HG02981 (cell line): ENCODE results near the gene ZBED4.
A peak's percentile ranks its signal among the peaks of the same experiment; 100 is the strongest.
"Not testable (repeated sequence)": the region's sequence is repeated elsewhere in the genome, so short reads cannot be mapped to it uniquely, and the experiment has no call there.

Experiments
- ATAC-seq: cut with Tn5 transposase; IDR thresholded peaks from one replicate; pipeline ENCODE4 v1.9.1; 2021; ENCODE audit warnings: mild to moderate bottlenecking, moderate library complexity; ENCODE audit not compliant: unreplicated experiment

The ZBED4 gene

DNA sequence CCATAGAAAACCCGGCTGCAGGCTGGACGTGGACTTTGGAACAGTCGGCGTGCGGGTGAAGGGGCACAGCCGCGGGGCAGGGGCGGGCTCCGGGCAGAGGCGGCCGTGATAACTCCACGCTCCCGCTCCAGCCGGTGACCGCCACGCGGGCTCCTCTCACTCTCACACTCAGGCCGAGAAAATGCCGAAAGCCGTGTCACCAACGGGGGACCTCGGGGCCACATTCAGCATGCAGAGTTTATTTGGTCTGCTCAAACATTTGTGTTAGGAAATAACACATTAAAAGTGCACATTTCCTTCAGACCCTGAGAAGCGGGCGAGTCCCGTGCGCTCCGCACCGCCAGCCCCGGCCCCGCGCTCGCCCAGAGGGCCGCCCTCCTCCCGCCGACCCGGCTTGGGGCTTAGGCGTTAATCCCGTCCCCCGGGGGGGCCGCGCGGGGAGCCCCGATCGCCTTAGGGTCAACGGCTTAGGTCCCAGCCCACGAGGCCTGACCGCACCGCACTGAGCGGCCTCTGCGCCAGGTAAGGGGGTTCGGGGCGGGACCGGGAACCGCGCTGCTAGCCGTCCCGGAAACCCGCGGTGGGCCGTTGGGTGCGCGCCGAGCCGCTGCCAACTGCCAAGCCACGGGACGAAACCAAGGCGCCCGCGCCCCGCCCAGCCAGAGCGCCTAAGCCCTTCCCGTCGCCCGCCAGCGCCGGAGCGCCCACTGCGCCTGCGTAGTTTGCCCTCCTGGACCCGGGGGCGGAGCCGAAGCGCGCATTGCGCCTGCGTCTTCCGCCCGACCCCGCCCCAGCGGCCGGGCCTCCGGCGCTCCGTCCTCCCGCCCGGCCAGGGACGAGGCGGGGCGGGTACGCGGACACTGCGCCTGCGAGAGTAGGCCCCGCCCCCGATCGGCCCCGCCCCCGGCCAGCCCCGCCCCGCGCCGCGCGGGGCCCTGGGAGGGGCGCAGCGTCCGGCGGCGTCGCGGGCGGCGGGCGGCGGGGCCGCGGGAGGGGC lies at the start of gene ZBED4:
ZBED4 (plus strand) TSS at position 947 of the 997 bp plus-strand sequence. CDS start 29,819 bp downstream, outside the sequence.
- ATAC-seq: peak; percentile 68

DNA sequence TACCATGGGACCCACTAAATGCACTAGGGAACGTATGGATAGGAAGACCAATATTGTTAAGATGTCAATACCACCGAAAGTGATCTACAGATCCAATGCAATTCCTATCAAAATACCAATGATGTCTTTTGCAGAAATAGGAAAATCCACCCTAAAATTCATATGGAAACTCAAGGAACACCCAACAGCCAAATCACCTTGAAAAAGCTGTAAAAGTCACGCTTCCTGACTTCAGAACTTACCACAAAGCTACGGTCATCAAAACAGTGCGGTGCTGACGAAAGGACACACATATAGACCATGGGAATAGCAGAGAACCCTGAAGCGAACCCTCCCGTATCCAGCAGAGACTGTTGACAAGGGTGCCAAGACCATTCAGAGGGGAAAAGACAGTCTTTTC lies 46.5 kb upstream of the ZBED4 start:
- no peak for ATAC-seq

DNA sequence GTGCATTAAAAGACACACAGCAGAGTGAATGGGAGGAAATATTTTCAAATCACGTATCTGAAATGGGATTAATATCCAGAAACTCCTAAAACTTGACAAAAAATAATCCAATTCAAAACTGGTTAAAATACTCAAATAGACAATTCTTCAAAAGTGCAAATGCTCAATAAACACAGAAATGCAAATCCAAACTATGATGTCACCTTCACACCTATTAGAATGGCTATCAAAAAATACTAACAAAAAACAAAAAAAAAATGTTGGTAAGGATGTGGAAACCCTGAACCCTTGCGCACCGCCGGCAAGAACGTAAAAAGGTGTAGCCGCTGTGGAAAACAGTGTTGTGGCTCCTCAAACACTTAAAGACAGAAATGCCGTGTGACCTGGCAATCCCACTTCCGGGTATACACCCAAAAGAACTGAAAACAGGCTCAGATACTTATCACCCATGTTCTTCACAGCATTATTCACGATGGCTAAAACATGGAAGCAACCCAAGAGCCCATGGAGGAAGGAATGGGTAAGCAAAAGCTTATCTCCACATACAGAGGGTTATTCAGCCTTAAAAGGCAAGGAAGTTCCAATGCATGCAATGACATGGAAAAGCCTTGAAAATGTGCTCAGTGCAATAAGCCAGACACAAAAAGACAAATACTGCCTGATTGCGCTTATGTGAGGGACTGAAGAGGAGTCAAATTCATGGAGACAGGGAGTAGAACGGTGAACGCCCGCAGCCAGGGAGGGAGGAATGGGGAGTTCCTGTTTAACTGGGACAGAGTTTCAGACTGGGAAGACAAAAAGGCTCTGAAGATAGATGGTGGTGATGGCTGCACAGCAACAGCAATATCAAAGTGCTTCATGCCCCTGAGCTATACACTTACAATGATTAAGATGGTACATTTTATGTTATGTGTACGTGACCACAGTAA lies 45.6 kb upstream of the ZBED4 start:
- ATAC-seq: no peak

DNA sequence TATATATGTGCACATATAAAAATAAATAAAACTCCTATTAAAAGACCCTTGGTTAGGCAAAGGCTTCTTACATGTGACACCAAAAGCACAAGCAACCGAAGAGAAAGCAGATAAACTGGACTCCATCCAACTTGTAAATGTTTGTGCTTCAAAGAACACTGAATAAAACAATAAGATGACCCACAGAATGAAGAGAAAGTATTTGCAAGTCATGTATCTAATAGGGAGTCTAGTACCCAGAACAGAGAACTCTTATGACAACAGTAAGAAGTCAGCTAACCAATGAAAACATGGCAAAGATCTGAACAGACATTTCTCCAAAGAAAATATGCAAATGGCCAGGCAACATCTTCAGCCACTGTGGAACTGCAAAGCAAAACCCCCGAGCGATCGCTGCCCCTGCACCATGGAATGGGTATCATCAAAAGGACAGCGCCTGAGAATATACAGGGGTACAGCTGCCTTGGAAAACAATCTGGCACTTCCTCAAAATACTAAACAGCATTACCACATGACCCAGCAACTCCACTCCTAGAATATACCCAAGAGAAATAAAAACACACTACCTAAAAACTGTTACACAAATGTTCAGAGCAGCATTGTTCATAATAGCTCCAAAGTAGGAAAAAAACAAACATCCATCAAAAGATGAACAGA lies 43.2 kb upstream of the ZBED4 start:
- no peak for ATAC-seq

GRCh38 chr22:49811020-49811791 lies 42.4 kb upstream of the ZBED4 start:
- ATAC-seq: no peak

DNA sequence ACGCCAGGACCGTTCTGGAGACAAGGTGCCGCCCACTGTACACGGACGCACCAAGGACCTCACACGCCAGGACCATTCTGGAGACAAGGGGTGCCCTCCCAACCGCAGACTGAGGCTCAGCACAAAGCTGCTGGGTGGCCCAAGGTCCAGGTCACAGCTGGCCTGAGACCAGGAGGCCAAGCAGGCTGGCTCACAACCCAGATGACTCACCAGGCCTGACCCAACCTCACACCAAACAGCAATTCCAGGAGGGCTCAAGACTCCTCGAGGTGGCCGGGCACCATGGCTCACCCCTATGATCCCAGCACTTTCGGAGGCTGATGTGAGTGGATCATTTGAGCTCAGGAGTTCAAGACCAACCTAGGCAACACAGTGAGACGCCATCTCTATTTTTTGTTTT lies 40.8 kb upstream of the ZBED4 start:
- ATAC-seq: no peak

DNA sequence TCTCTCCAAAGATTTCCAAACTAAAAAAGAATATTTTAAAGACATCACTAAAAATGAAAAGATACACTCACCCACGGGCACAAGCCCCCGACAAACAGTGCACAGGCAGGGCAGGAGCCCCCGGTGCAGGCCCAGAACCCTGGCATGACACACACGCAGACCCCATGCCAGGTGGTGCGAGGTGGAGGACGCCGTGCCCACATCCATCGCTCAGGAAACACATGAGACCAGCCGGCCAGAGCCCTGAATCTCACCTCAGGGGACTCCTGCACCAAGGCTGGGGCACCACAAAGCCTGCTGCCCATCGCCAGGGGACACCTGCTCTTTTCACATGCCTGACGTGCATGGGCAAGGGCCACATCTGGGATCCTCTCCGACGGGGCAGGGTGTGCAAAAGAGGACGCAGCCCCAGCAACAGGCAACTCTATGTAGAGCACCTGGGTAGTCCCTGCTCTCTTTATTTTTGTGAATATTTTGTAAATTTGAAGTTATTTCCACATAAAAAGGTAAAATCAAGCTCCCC lies 39.4 kb upstream of the ZBED4 start:
- no peak for ATAC-seq

DNA sequence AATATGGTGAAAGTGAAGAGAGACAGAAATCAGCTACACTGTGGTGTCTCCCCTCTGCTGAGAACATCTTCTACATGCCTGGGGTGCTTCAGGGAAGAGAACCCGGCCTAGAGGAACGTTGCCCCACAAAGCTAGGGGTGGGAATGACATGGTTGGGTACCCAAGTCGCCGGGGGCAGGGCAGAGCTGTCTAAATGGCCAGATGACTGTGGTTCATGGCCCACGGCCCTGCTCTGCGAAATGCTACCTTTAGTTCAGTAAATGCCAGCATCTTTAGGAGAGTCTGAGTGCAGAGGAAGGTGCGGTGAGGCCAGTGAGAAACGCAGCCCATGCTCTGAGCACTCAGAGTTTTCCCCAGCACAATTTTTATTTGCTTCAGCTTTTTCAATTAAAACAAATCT lies 38.8 kb upstream of the ZBED4 start:
- ATAC-seq: no peak

DNA sequence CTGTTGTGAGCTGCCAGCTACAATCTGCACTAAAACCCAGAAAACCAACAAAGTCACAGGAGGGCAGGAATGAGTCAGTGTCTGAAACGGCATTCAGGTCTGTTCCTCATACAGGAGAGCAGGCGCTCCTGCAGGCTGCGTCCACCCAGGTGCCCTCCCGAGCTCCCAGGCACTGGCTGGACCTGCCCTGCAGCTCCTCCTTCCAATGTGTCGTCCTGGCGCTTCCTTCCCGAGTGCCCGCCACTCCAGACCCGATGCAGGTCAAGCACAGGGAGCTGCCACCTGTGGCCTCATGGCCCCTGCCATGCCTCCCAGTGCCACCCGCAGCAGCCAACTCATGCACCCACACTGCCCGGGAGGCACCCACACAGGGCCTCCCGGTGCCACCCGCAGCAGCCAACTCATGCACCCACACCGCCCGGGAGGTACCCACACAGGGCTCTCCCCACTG lies 38.0 kb upstream of the ZBED4 start:
- no peak for ATAC-seq

DNA sequence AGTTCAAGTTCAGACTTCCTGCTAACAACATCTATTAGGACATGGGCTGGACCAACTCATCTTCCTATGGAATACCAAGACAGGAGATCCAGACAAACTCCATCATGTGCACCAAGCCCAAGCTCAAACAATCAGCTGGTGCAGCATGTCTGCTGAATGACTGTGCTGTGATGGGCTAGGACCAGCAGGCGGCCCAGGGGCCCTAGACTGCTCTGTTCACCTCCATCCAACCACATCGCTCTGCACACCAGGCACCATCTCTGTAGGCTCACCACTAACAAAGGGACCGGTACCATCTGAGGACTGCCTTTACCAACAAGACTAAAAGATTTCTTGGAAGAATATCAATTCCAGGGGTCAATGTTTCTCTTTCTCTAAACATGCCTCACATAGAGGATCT lies 36.3 kb upstream of the ZBED4 start:
- ATAC-seq: no peak

- ATAC-seq: no peak
These were observed 32.7 kb upstream of the ZBED4 start for GRCh38 chr22:49820984-49821383.

DNA sequence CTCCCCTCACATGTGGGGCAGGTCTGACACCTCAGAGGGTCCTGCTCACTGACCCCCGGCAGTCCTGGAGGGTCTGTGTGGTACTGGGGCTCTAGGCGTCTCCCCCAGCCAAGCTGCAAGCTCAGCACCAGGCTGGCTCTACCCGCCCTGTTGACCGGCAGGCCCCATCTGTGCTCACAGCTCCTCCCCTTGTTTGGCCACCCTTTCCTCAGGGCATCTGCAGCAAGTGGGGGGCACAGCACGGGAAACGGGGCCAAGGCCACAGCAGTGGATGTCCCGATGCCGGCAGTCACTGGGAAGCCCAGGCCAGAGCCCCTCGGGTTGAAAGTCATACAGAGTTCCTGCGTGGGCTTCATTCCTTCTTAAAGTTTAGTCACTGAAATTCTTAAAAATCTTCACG lies 31.9 kb upstream of the ZBED4 start:
- ATAC-seq: not testable (repeated sequence)

GRCh38 chr22:49823289-49824045 lies 30.2 kb upstream of the ZBED4 start:
- no peak for ATAC-seq

DNA sequence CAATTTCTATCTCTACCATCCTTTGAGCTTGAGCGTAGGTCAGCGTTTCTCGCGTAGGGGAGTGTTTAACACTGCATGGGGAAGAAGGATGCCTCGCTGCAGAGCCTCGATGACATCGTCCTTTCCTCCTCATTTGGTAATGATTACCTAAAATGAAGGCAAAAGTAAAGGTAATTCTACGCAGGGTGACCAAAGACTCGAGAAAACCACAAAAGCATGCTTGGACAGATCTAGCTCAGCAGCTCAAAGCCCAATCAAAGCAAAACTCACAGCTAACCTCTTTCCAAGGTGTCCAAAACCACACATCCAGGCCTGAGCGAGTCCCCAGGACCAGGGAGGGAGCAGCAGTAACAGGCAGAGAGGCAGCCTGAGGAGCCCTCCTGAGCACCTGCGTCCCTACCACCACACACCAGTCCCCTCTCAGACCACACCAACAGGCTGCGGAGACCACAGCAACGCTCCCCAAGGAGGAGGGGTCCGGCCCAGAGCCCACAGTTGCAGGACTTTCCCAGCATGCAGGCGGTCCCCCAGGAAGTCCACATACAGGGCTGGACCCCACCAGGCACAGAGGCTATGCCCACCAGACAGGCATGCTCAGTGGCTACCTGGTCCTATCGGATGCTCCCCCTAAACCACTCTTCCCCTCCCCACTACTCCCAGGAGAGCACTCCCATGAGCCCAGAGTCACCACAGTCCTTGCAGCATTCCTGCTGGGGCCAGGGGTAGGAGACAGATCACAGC lies 29.3 kb upstream of the ZBED4 start:
- no peak for ATAC-seq

- ATAC-seq: no peak
These were observed 28.7 kb upstream of the ZBED4 start for GRCh38 chr22:49824936-49825335.

- no peak for ATAC-seq
These were observed 28.2 kb upstream of the ZBED4 start for GRCh38 chr22:49825436-49825835.

DNA sequence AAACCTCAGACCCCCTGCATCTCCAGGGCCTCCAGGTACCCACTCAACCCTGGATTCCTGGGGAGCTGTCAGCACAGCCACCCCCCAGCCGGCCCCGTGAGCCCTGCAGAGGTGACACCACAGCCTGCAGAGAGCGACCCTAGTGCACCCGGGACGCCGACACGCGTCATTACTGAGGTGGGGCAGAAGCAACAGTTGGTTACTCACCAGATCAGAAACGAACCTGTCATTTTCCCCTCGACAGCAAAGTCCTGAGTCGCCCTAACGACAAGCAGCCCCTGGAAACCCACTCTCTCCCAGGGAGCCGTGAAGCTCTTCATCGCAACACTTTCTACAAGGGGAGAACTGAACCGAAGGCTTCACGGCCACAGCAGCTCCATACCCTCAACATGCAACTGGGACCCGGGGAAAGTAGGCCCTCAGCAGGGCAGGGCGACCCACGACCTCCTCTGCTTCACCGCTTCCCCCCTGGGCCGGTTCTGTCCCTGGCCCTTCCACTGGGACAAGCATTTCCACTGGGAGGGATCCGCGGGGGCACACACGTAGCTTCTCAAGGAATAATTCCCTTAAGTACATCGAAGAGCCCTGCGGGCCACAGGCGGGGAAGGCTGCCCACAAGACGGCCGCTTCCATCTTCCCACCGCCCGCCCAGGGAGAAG lies 27.6 kb upstream of the ZBED4 start:
- ATAC-seq: no peak
